Measurements from ENCODE around the gene SPAG9.
"Not testable (repeated sequence)": the region's sequence is repeated elsewhere in the genome, so short reads cannot be mapped to it uniquely, and the experiment has no call there.

SPAG9 gene

DNA sequence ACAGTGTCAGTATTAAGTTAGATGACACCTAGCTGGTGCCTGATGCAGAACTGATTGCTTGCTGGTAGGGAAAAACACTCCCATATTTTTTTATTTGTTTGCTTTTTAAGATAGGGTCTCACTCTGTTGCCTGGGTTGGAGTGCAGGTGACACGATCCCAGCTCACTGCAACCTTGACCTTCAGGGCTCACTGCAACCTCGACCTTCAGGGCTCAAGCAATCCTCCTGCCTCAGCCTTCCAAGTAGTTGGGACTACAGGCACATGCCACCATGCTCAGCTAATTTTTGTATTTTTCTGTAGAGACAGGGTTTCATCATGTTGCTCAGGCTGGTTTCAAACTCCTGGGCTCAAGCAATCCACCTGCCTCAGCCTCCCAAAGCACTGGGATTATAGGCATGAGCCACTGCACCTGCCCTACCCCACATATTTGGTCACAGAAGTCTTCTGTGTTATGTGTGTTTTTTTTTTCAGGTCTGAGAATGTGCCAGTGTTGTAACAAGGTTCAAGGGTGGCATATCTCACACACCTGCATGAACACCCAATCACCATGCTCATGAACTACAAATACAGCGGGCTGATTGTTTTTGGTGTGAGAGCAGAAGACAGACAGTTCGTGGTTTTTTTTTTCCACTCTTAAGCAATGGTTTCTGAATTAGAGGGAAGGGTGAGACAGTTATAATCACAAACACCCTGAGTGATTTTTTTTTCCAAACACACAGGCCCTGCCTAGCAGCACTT lies 22.8 kb downstream of the SPAG9 start:
- no peak for DNase-seq (ENCODE audit: low read depth in 2 of 2, low spot score in 1 of 2)

DNA sequence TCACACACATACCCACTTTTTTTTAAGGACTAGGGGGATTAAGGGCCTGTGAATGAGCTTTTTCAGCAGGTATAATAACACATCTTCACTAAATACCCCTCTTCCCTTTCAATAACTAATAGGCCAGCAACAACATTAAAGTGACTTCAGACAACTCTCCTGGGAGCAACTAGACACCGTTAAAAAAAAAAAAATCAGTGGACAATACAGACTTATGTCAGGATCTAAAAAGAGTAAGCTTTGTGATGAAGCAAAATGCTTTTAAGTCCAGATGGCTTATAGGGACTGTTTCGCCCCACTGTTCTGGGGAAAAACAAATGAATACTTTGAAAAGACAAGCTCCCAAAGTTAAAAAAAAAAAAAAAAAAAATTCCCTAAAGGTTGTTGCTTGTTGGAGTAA lies 29.0 kb downstream of the SPAG9 start:
- DNase-seq (ENCODE audit: low read depth in 2 of 2, low spot score in 1 of 2), result no peak

DNA sequence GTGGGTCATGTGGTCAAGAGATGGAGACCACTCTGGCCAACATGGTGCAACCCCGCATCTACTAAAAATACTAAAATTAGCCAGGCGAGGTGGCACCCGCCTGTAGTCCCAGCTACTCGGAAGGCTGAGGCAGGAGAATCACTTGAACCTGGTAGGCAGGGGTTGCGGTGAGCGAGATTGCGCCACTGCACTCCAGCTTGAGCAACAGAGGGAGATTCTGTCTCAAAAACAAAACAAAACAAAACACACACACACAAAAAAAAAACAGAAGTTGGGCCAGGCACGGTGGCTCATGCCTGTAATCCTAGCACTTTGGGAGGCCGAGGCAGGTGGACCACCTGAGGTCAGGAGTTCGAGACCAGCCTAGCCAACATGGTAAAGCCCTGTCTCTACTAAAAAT lies 31.8 kb downstream of the SPAG9 start:
- not testable (repeated sequence) for DNase-seq (ENCODE audit: low read depth in 2 of 2, low spot score in 1 of 2)

DNA sequence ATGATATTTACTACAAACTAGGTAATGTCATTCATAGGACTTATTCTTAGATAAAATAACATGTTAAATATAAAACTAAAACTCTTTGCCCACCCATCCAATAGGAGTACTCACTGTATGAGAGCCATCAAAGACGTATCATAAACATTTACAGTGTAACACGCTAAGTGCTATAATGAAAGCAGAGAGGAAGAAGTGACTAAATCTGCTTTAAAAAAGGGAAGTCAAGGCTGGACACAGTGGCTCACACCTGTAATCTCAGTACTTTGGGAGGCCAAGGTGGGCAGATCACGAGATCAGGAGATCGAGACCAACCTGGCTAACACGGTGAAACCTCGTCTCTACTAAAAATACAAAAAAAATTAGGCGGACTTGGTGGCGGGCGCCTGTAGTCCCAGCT lies 32.4 kb downstream of the SPAG9 start:
- no peak for DNase-seq (ENCODE audit: low read depth in 2 of 2, low spot score in 1 of 2)

DNA sequence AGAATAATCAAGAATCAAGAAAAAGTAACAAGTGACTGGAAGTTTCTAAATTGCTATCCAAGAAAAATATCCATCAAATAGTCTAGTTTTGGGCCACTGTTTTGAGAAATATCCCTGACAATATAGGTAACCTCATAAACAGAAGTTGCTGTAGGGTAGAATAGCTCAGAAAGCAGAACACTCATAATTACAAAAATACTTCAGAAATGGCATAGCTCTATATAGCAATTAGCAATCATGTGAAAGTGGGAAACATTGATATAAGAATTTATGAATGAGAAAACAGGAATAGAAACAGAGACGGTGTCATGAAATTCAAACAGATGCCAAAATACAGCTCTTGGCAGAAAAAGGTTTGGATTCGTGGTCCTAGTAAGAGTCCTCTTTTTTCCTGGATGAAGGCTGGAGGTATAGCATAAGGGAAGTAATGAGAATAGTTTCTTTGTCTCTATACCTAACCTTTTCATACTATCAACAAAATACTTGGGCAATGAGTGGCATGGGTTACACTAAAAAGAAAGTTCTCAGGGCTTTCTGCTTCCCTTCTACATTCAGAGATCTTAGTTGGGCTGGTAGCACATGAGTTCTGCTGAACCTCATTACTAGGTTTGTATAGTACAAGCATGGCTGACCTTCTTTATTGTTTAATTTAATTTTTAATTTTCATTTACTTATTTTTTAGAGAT lies 33.5 kb downstream of the SPAG9 start:
- DNase-seq (ENCODE audit: low read depth in 2 of 2, low spot score in 1 of 2), result no peak

DNA sequence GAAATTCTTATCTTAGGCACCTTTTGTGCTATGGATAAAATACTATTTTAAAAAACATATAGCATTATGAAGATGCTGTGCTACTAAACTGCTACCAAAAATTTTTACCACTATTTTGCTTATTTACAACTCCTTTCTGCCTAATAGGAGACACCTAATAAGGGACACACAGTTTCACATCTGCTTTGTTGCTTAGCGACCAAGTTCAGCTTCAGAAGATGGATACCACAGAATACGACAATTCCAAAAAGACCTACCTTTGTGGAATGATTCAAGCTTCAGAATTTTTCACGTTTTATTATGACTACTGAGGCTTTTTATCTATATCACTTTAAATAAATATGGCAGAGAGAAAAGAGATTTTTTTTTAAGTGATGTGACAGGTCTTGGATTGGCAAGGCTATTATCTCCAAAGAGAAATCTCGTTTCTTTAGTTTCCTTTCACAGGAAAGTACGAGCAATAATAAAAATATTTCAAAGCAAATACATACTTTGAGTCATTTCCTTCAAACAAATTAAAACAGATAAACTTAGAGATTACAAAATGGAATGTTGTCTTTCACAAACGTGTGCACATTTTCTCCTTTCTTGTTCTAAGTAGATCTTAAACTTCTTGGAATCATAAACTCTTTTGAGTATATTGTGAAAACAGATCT lies 35.4 kb downstream of the SPAG9 start:
- DNase-seq (ENCODE audit: low read depth in 2 of 2, low spot score in 1 of 2), result no peak

DNA sequence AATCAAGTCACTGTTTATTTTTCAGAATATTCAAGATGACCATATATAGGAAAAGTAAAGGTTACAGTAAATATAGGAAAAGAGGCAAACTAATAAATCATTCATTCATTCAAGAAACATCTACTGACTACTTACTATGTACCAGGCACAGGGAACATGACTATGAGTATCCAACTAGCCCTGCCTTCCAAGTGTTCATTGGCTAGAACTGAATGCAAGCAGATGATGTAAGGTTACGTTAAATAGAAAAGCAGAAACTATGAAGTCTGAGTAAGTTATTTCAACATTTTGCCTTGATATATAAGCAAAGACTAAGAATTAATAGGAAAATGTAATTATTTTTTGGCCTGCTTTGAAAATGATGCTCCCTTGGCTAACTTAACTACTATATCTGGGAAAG lies 36.7 kb downstream of the SPAG9 start:
- no peak for DNase-seq (ENCODE audit: low read depth in 2 of 2, low spot score in 1 of 2)

DNA sequence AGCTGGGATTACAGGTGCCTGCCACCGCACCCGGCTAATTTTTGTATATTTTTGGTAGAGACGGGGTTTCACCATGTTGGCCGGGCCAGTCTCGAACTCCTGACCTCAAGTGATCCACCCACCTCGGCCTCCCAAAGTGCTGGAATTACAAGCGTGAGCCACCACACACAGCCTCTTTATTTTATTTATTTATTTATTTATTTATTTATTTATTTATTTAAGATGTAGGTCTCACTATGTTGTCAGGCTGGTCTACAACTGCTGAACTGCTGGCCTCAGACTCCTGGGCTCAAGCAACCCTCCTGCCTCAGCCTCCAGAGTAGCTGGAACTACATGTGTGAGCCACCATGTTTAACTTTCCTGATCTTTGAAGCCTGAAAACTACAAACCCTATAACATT lies 37.3 kb downstream of the SPAG9 start:
- DNase-seq (ENCODE audit: low read depth in 2 of 2, low spot score in 1 of 2), result not testable (repeated sequence)

DNA sequence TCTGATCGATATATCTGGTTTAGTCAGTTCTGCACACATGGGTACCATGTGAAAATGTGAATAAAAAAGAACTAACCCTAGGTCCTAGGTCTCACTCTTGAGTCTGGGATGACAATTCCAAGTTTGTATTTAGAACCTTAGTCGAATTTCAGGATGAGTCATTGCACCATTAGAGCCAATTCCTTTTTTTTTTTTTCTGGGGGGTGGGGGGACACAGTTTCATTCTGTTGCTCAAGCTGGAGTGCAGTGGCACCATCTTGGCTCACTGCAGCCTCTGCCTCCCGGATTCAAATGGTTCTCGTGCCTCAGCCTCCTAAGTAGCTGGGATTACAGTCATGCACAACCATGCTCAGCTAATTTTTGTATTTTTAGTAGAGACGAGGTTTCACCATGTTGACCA lies 41.6 kb downstream of the SPAG9 start:
- DNase-seq (ENCODE audit: low read depth in 2 of 2, low spot score in 1 of 2), result no peak

DNA sequence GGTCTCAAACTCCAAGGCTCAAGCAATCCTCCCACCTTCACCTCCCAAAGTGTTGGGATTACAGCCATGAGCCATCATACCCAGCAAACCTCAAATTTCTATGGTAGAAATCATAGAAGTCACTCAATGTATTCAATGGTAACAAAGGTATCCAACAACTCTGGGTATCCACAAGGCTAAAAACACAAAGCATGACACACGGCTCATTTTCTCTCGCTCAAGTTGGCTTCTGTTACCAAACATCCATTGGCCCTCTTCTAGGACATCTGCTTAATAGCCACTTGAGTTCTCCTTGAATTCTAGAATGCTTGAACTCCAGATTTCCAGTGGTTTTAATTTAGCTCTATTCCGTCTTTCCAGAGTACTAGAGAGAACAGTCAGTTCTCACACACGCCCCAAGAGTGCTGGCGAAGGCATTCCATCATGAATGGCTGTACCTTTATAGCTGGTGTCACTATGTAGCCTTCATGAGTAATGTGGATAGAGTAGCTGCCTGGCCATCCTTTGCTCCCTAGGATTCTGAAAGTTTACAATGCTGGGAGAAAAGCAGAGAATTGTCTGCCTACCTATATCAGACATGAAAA lies 42.6 kb downstream of the SPAG9 start:
- no peak for DNase-seq (ENCODE audit: low read depth in 2 of 2, low spot score in 1 of 2)

DNA sequence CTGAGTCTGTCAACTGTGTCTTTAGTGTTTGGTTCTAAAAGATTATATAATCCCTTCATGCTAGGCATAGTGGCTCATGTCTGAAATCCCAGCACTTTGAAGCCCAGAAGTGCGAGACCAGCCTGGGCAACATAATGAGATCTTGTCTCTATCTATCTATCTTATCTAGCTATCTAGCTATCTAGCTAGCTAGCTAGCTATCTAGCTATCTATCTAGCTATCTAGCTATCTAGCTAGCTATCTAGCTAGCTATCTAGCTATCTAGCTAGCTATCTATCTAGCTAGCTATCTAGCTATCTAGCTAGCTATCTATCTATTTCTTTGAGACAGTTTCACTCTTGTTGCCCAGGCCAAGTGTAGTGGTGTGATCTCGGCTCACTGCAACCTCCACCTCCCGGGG lies 43.8 kb downstream of the SPAG9 start:
- no peak for DNase-seq (ENCODE audit: low read depth in 2 of 2, low spot score in 1 of 2)

DNA sequence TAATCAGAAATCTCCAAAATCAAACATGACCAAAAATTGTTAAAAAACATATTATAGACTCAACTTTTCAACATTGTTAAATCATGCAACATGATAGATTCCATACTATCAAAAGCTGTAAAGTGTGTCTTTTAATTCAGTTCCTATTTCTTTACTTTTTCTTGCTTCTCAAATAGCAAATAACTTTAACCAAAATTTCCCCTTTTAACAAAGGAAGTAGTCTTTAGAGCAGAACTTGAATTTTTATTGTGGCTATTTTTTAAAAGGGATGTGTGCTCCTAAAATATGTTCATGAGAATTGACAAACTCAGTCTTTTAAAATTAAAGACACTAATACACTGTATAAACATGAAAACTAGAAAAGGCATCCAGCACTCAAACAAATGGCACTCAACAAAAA lies 49.1 kb downstream of the SPAG9 start:
- no peak for DNase-seq (ENCODE audit: low read depth in 2 of 2, low spot score in 1 of 2)

DNA sequence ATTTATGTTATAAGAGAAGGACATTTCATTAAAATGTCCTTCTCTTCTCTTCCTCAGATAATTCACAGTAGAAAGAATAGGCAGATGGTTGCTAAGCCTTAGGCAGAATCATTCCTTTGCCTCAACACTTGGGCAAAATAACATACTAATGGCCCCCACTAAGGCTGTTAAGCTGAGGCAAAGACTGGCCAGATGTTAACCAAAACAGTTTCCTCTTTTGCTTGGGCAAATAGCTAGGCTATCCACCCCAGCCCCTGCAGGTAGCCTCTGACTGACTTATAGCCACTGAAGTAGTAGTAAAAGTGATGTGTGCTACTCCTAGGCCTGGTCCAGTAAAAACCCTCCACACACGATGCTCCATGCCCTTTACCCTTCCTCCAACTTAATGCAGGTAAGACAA lies 55.2 kb downstream of the SPAG9 start:
- DNase-seq (ENCODE audit: low read depth in 2 of 2, low spot score in 1 of 2), result no peak

DNA sequence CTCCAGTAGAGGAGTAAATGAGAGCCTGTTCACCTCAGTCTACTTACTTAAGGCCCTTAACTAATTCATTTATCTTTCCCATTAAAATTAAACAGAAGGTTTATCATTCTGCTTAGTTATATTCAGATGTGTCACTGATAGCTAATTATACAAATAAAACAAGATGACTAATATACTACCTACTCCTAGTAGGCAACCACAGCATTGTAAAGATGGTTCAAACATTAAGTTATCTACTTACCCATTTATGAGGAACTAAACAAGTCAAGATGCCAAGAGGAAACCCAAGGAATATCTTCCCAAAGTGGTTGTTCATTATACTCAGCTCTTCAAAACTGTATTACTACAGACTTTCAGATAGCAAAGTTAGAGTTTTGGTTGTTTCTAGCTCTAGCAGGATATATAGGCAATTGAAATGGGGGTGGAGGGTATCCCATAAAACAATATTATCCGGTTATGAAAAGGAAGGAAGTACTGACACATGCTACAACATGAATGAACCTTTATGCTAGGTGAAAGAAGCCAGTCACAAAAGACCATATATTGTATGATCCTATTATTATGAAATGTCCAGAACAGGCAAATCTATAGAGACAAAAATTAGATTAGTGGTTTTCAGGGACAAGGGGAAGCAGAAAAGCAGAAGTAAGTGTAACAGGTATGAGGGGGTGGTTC lies 56.5 kb downstream of the SPAG9 start:
- no peak for DNase-seq (ENCODE audit: low read depth in 2 of 2, low spot score in 1 of 2)

DNA sequence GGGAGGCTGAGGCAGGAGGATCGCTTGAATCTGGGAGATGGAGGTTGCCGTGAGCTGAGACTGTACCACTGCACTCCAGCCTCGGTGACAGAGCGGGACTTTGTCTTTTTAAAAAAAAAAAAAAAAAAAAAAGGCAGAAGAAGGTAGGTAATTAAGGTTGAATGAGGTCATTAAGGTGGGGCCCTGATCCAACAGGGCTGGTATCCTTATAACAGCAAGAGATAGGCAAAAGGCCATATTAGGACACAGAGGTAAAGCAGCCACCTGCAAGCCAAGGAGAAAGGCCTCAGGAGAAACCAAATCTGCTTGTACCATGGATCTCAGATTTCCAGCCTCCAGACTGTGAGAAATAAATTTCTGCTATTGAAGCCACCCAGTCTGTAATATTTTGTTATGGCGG lies 60.3 kb downstream of the SPAG9 start:
- no peak for DNase-seq (ENCODE audit: low read depth in 2 of 2, low spot score in 1 of 2)

DNA sequence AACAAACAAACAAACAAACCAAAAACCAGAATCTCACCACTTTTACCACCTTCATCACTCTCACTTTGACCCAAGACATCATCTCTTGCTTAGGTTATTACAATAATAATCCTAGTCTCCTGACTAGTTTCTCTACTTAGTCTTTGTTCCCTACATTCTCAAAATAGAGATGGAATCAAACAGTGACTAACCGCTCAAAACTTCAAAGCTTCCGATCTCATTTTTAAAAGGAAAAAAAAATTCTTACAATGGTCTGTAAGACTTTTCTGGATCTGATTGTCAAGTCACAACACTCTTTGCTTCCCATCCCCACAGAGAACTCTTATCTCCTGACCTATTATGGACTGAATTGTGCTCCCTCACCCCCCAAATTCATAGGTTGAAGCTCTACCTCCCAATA lies 60.9 kb downstream of the SPAG9 start:
- DNase-seq (ENCODE audit: low read depth in 2 of 2, low spot score in 1 of 2), result no peak

DNA sequence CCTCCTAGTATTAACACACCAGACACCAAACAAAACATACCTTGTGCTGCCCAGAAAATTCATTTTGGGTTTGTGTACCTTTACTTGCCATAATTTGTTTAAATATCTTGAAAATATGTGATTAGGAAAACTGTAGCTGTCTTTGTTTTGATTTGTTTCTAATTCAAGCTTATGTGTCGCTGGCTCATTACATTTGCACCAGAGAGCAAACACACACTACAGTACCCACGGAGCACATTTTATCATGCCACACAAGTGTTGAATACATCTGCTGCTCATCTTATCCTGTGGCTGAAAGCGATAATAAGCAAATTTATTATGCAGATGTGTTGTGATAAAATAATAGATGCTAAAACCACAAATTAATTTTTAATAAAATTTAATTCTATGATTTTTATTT lies 63.1 kb downstream of the SPAG9 start:
- no peak for DNase-seq (ENCODE audit: low read depth in 2 of 2, low spot score in 1 of 2)

DNA sequence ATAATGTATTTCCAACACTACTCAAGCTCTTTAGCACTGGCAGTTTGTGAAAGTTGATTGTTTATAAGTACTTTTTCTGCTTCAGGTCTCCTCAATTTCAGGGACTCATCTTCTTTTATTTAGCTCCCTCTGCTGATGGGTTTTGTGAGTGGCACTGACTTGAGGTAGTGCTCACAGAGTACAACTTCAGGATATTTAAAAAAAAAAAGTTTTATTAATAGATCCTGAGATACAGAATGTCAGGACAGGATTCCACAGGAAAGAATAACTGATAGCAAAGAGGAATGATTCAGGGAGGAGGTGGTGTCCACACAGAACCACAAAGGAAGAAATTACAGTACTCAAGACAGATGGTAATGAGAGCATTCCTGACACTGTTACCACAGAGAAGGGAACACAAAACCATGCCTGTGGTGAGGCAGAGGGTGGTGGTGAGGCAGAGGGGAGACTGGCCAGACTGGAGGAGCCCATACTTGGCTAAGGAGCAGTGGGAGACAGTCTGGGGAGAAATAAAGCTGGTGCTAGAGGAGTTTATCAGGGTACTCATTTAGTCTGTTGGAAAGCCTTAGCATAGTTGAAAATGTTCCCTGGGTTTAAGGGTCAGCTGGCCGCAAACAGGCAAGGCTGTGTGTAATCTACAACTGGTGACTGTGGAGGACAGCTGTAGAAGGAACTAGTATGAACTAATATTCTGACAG lies 63.7 kb downstream of the SPAG9 start:
- DNase-seq (ENCODE audit: low read depth in 2 of 2, low spot score in 1 of 2), result no peak

DNA sequence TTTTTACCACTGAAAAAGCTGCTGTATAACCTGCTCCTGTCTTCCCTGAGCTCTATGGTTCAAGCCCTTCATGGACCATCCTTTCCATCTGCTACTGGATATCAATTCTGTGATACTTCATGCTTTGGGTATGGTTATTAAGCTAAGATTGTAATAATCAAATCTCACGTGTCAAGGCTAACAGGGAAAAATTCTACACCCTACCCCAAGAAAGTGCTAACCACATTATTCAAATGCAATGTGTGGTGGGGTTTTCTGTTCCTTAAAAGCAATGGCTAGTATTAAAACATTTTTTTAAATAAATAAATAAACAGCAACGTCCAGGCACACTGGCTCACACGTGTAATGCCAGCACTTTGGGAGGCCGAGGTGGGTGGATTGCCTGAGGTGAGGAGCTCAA lies 65.9 kb downstream of the SPAG9 start:
- no peak for DNase-seq (ENCODE audit: low read depth in 2 of 2, low spot score in 1 of 2)

DNA sequence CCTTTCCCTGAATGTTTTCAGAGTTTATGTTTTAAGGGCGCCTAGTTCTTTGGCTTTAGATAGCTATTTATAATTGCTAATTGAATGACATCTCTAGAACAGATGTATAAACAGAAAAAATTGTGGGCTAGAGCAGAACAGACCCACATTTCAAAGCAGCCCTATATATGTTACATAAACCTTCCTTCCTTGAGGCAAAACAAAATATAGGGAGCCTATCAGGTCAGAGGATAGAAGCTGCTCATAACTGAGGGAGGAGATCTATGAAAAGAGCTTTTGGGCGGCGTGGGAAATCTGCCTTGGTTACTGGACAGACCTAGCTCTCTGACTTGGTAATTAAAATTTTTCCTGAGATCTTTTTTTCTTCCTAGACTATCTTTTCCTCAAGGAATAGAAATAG lies 68.4 kb downstream of the SPAG9 start:
- DNase-seq (ENCODE audit: low read depth in 2 of 2, low spot score in 1 of 2), result no peak
